Kidney (tissue), 14 donors: Measurements from ENCODE around the gene SYCE3. TPM values are rescaled to one million over a fixed set of nuclear protein-coding genes. Genes with fewer than 3 reads are reported as not detected.
"Not testable (repeated sequence)": the region's sequence is repeated elsewhere in the genome, so short reads cannot be mapped to it uniquely, and the experiment has no call there.

ENCODE experiments used
- DNase-seq, 5 donors: peaks; one replicate each; pipeline ENCODE4 v3.0.0-alpha.2; 2013 to 2020
- FAIRE-seq: peaks from 2 replicates; lab custom pipeline; 2012; peaks lifted over from hg19 to GRCh38; lab: Jason Lieb, UNC
- H3K27ac ChIP-seq, 2 donors: one replicate each; pipeline ENCODE4 v1.7.0; 2013; ENCODE audit warnings: low read depth in 2 of 2, low read length in 2 of 2, inconsistent platforms in 1 of 2
- H3K27me3 ChIP-seq: one replicate; pipeline ENCODE4 v1.7.1; 2013; ENCODE audit warnings: low read length, inconsistent platforms; ENCODE audit not compliant: control insufficient read depth, insufficient read depth
- H3K36me3 ChIP-seq, 3 donors: one replicate each; pipeline versions ENCODE4 v1.7.0 to v1.7.1; 2013; ENCODE audit warnings: low read length in 3 of 3, control low read depth in 1 of 3, inconsistent platforms in 1 of 3; ENCODE audit not compliant: insufficient read depth in 3 of 3, control insufficient read depth in 2 of 3
- H3K4me1 ChIP-seq, 3 donors: one replicate each; pipeline versions ENCODE4 v1.7.0 to v1.7.1; 2013; ENCODE audit warnings: low read length in 3 of 3, inconsistent platforms in 1 of 3, low read depth in 1 of 3; ENCODE audit not compliant: control insufficient read depth in 2 of 3, insufficient read depth in 2 of 3
- H3K4me3 ChIP-seq, 3 donors: one replicate each; pipeline versions ENCODE4 v1.7.0 to v1.8.1; 2013; ENCODE audit warnings: low read length in 3 of 3, control low read depth in 1 of 3, inconsistent platforms in 1 of 3
- H3K9ac ChIP-seq, 3 donors: one replicate each; pipeline versions ENCODE4 v1.7.0 to v1.7.1; 2013; ENCODE audit warnings: low read length in 3 of 3, control low read depth in 1 of 3, inconsistent platforms in 1 of 3
- H3K9me3 ChIP-seq, 3 donors: one replicate each; pipeline versions ENCODE4 v1.7.0 to v1.7.1; 2013; ENCODE audit warnings: low read length in 3 of 3, control low read depth in 1 of 3, inconsistent platforms in 1 of 3; ENCODE audit not compliant: control insufficient read depth in 2 of 3, insufficient read depth in 1 of 3
- intact Hi-C: fragments of 100-400 bp; cut with DNase I; formaldehyde crosslinking; loops from one replicate; pipeline ENCODE4 v1.11.1; 2022
- polyA plus RNA-seq: library from polyadenylated mRNA; stranded (reverse); fragments of 350-450 nt; fragmentation: Illumina TruSeq; extraction: RNeasy Lipid Tissue Mini Kit (QIAGEN cat#74804); gene quantifications from one replicate; pipeline ENCODE4 v1.2.3, GENCODE V29; 2014; ENCODE audit warnings: low read depth, low replicate concordance; ENCODE audit not compliant: insufficient read depth
- total RNA-seq: library from RNA; stranded (reverse); fragmentation: NEBNext Ultra II Directional; extraction: Animal tissue kit (Norgen Biotek cat#: 25700); gene quantifications from one replicate; pipeline ENCODE4 v1.2.1, GENCODE V29; 2021
- TF ChIP-seq, protein P1 (sequence below): IDR thresholded peaks from 3 replicates; pipeline ENCODE4 v1.5.1; 2012; ENCODE audit warnings: mild to moderate bottlenecking, moderate library complexity, borderline replicate concordance; ENCODE audit not compliant: insufficient read depth; ENCODE audit errors: extremely low read depth
- donor health status: control.
- donor health status: control.
- donor health status: control.
- donor health status: control.
- donor health status: control.
- donor health status: DM: yes; HTN: yes; CAD: no.
- donor health status: Normal renal cell carcinoma (clear cell type).

The SYCE3 gene
- total and polyA plus RNA-seq, 2 donors from 2014 or later, result 4.6 TPM; not detected in 1

DNA sequence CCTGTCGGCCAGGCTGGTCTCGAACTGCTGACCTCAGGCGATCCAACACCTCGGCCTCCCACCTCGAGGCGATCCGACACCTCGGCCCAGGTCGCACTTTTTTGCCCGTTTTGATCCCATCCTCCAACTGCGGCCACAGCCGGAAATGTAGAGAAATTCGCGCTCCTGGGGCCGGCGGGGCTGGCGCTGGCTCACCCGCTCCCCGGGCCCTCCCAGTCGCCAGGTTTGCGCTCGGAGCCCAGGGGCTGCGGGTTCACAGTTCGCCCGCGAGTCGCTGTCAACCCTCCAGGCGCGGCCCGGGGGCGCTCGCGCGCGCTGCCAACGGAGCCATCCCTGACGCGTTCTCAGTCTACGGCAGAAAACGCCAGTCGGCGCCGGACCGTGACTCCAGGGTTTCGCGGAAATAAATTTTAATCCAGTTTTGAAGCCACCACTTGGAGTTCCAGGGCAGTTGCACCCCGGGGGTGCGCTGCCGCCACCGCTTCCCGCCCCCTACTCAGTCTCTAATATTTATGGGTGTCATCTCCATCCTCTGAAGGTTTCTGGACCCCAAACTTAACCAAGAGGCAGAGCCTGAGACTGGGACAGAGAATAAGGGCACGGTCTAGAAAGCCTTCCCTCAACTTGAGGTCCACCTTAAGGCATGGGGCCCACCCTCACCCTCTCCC, 18.5 kb downstream of the SYCE3 start:
- H3K4me3 ChIP-seq, result peak overlapping the region in 1 of 3 donors; percentile 29
- peak overlapping the region in 1 of 2 donors; percentile 67 for H3K27ac ChIP-seq
- DNase-seq (peak; percentile 77 to 92 (median 82)), FAIRE-seq (no peak)
- intact Hi-C loops, result no loop called here
- peaks cover 9% of the 10 kb centered on the region for H3K27me3 ChIP-seq
- TF ChIP-seq, protein P1, sequence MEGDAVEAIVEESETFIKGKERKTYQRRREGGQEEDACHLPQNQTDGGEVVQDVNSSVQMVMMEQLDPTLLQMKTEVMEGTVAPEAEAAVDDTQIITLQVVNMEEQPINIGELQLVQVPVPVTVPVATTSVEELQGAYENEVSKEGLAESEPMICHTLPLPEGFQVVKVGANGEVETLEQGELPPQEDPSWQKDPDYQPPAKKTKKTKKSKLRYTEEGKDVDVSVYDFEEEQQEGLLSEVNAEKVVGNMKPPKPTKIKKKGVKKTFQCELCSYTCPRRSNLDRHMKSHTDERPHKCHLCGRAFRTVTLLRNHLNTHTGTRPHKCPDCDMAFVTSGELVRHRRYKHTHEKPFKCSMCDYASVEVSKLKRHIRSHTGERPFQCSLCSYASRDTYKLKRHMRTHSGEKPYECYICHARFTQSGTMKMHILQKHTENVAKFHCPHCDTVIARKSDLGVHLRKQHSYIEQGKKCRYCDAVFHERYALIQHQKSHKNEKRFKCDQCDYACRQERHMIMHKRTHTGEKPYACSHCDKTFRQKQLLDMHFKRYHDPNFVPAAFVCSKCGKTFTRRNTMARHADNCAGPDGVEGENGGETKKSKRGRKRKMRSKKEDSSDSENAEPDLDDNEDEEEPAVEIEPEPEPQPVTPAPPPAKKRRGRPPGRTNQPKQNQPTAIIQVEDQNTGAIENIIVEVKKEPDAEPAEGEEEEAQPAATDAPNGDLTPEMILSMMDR, result peak; percentile 42
- H3K4me1 ChIP-seq, result peaks cover 0 to 5% (median 2%) of the 10 kb centered on the region in 3 donors
- no peaks in the 10 kb centered on the region for H3K9me3 ChIP-seq
- H3K36me3 ChIP-seq, result no peaks in the 10 kb centered on the region
- H3K9ac ChIP-seq, result peak overlapping the region in 2 of 3 donors; percentile 26 to 29

DNA sequence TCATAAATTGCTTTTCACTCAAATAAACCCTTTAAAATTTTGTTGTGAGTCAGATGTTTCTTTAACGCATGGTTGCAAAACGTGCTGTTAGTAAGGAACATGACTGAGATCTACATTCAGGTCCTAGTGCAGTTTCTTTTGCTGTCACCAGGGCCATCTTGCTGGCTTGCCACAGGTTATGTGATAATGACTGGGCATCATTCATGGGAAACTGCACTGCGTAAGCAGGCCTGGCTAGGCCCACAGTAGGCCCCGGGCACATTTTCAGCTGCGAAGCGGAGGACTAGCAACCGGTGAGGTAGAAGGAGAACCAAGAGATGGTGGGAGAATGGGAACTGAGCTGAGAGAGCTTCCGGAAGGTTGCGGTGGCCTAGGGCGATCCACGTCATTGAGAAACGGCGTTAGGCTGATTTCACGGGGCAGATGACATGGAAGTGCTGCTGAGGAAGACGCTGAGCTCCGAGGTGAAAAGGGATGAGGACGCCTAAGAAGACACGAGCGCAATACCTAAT, 20.2 kb downstream of the SYCE3 start:
- Histone ChIP-seq H3K36me3 (no peaks in the 10 kb centered on the region), H3K9me3 (no peaks in the 10 kb centered on the region), H3K9ac (no peak overlapping the region), H3K4me3 (no peak overlapping the region), H3K27me3 (peaks cover 6% of the 10 kb centered on the region), H3K27ac (peak overlapping the region in 1 of 2 donors; percentile 13), H3K4me1 (peaks cover 0 to 6% (median 4%) of the 10 kb centered on the region in 3 donors)
- no peak for DNase-seq
- no peak for FAIRE-seq
- TF ChIP-seq, protein P1, result no peak
- intact Hi-C loops, result no loop called here

DNA sequence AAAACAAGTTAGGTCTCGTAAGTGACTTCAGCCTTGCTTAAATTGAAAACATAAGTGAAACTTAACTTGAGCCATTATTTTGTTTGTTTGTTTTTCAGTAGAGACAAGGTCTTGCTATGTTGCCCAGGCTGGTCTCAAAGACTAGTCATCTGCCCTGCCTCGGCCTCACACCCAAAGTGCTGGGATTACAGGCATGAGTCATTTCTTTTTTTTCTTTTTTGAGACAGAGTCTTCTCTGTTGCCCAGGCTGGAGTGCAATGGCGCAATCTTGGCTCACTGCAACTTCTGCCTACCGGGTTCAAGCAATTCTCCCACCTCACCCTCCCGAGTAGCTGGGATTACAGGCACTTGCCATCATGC, 21.1 kb downstream of the SYCE3 start:
- H3K9ac ChIP-seq, H3K9me3 ChIP-seq, H3K4me1 ChIP-seq, DNase-seq, H3K27ac ChIP-seq, H3K36me3 ChIP-seq, intact Hi-C loops, FAIRE-seq, H3K27me3 ChIP-seq, H3K4me3 ChIP-seq: not testable (repeated sequence)

DNA sequence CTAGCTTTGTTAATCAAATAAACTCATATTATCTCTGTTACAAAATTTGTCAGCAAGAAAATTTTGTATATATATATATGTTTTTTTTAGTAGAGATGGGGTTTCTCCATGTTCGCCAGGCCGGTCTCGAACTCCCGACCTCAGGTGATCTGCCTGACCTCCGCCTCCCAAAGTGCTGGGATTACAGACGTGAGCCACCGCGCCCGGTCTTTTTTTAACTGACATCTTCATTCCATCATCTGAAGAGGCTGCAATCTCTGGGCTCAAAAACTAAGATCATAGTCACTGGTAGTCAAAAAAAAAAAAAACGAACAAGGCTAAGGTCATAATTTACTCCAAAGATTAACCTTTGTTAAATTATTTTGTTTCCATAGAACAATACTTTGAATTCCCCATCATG, 22.3 kb downstream of the SYCE3 start:
- no peaks in the 10 kb centered on the region for H3K36me3 ChIP-seq
- DNase-seq, result no peak

More for the DNA sequence above, 22.3 kb downstream of the SYCE3 start:
- peaks cover 2% of the 10 kb centered on the region for H3K27me3 ChIP-seq
- no peak overlapping the region for H3K4me3 ChIP-seq
- peaks cover 0 to 6% (median 4%) of the 10 kb centered on the region in 3 donors for H3K4me1 ChIP-seq
- peak overlapping the region in 1 of 2 donors; percentile 20 for H3K27ac ChIP-seq
- no peak for FAIRE-seq
- no peak overlapping the region for H3K9ac ChIP-seq
- intact Hi-C loops, result no loop called here
- no peaks in the 10 kb centered on the region for H3K9me3 ChIP-seq
- TF ChIP-seq, protein P1, result no peak
